Muscle of back (tissue), 11 donors: ENCODE results near the gene SMC6. TPM values are rescaled to one million over a fixed set of nuclear protein-coding genes. Genes with fewer than 3 reads are reported as not detected.

Experiments
- DNase-seq, 3 donors: peaks; one replicate each; pipeline versions ENCODE4 v3.0.0 to v3.0.0-alpha.2; 2013
- polyA plus RNA-seq, 10 donors: library from polyadenylated mRNA; unstranded; fragments of 120-200 nt; gene quantifications; one replicate each; pipeline ENCODE4 v1.2.1, GENCODE V29; 2013; ENCODE audit not compliant: insufficient read length in 10 of 10

SMC6 gene
- polyA plus RNA-seq, 10 donors = 28.1 to 60.3 (median 41.5) TPM

DNA sequence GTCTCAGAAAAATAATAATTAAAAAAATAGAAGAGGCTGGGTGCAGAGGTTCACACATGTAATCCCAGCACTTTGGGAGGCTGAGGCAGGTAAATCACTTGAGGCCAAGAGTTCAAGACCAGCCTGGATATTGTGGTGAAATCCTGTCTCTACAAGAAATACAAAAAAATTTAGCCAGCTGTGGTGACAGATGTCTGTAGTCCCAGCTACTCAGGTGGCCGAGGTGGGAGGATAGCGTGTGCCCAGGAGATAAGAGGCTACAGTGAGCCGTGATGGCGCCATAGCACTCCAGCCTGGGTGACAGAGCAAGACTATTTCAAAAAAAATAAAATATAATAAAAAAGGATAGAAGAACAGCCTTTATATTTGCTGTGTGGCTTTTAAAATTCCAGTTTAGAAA, 35.9 kb downstream of the SMC6 start:
- DNase-seq = no peak

DNA sequence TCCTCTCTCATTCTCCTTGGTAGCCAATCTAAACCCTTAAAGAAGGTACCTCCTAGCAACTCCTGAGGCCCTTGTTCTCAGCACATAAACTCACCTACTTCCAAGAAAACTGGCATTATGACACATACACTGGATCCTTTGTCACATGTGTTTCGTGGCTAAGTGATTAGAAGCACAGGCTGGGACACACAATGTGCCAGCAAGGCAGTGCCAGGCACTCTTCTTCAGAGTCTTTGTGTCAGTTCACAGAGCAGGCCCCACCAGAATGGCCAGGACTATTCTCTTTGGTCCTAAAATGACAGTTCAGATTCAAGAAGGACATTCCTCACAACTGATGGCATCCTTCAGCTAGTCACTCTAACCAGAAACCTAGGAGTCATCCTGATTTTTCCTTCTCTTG, 40.3 kb downstream of the SMC6 start:
- DNase-seq = no peak

DNA sequence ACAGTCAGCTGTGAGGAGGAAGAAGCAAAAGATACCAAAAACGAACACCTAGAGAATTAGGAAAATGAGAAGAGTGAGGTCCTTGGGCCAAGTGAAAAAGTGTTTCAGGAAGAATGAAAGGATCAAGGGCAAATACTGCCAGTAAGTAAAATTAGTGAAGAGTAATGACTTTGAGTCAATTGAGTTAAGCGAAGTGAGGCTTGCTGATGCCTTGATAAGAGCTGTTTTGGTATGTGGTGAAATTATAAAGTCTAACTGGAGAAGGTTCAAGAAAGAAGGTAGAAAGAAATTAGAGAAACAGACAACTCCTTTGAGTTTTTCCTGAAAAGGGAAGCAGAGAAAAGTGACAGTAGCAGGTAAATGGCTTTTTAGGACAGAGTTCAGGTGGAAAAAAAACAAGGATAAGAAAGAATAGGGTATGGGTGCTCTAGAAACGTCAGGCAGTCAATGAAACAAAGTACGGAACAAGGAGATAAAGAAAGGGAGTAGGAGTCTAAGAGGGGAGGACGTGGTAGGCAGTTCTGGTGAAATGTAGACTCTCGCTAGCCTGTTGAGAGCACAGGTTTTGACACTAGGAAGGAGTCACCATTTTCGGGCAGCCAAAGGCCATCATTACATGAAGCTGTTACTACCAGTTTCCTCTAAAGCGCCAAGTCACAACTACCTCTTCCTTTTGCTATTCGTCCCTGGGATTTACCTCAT, 42.9 kb downstream of the SMC6 start:
- no peak for DNase-seq

DNA sequence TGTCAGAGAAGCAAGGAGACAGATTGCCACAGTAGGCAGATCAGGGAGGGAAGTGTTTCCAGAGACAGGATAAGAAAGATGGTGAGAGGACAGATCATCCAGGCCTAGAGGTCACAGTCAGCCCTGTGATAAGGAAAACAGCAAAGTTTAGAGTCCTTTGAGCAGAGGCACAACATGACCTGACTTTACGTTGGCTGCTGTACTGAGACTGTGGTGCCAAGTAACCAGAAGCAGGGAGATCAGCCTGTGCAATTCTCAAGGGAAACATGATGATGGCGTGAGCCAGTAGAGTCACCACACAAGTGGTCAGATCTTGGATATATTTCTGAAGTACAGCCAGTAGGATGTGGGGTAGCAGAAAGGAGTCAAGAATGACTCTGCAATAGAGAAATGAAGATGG, 43.7 kb downstream of the SMC6 start:
- DNase-seq = no peak

DNA sequence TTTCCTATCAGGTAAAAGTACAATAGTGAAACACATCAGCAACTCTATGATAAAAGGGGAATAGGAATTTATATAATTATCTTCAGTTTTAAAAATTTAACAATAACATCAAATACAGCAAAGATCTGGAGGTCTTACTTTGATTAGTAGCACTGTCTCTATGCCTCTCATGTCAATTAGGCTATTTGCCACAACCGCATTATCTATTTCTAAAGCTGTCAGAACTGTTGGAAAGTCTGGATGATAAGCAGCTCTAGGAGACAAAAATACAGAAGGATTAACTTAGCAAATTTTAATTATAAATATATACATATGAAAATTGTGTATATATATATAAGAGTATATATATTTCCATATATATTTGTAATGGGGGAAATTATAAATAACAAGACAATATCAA, 45.1 kb downstream of the SMC6 start:
- DNase-seq = no peak

DNA sequence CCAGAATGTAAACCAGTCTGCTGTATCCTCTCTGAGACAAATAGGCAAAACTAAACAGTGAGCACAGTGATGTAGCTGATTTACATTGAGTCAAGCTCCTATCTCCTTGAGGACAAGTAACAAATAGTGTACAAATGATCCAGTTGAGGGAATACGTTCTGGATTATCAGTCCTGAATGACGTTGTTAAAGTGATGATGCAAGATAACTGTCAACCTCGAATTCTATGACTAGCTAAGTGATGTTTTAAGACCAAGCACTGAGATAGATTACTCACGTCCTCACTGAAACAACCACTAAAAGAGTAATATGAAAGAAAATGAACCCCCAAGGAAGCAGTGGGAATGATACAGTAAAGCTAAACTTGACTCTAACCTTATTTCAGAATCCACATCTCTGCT, 46.8 kb downstream of the SMC6 start:
- no peak for DNase-seq

DNA sequence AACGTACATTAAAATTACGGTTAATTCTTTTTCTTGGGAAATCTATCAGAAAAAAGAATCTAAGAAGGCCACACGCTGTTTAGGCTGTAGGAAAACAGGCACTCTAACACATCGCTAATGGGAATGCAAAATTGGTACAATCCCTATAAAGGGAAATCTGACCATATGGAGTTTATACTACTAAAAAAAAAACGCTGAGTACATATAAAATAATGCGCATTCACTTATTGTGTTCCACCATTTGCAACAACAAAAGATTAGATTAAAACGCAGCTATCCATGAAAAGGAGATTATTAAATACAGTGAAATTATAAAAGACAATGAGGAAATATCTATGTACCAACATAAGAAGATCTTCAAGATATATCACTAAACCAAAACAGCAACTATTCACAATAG, 62.8 kb downstream of the SMC6 start:
- no peak for DNase-seq

DNA sequence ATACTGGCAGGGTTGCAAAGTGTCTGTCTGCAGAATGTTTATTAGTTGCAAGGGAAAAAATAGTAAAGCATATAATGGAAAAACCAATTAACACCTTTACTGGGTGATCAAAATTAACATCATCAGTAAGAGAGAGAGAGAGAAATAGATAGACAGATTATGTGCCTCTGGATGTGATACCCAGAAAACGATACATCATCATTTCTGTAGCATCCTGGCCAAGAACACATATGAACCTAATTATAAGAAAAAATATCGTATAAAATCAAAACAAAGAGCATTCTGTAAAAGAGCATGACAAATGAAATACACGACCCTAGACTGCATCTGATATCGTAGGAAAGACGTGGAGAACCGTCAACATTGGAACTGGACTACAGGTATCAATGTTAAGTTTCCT, 64.6 kb downstream of the SMC6 start:
- no peak for DNase-seq

DNA sequence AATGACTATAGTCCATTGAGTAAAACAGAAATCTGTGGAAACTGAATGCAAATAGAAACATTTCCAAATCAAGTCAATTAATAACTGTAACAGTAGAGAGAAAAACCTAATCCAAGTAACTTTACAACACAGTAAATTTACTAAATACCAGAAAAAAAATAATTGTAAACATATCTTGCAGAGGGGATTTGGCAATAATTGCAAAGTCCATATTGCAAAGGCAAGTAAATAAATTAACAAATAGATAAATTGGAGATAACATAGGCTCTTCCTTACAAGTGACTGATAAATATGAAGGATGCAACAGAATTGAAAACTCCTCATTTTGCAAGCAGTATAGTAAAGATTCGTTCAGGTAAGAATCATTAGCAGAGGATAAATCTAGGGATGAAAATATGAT, 65.0 kb downstream of the SMC6 start:
- no peak for DNase-seq

DNA sequence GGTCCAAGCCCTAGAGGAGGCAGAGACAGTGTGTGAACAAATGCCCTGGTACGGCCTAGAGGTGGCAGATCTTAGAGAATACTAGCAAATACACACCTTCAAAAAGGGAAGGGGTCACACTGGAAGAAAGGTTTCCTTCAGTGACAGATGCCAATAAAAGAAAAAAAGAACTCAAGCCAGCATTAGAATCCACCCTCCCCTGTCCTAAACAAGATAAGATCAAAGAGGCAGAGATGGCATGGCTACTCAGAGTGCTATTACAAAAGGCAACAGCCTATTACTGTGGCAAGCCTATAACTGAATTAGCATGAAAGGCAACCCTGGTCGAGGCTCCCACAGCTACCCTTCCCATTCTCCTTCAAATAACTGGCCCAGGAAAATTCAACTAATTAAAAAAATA, 69.6 kb downstream of the SMC6 start:
- no peak for DNase-seq

DNA sequence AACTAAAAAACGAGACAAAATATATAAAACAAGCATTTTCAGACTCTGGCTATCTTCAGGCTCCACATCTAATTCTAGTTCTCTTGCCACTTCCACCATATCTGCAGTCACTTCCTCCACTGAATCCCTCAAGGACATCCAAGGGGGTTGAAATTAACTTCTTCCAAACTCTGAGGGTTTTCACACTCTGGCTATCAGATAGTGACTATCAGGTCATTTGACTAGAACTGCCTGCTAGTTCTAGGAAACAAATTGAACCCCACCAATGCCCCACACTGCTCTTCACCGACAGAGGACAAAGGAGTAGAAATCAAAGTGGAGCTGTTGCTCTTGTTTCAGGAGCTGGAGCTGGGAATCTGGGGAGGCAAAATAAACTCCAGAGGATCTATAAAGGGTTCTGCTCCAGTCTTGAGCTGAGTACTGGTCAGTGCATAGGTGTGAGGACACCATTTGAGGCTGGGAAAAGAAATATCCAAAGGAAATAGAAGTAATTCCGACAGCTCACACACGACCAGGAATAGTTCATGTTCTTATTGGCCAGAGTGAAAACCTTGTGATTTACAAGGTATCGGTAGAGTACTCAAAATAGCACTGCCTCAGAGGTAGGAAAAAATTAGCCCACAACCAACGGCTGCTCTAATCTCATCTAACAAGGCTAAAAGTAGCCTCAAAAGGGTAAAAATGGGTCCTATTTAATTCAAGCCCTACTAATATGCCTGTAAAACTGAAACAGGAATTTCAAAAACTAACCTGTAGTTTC, 71.3 kb downstream of the SMC6 start:
- no peak for DNase-seq

DNA sequence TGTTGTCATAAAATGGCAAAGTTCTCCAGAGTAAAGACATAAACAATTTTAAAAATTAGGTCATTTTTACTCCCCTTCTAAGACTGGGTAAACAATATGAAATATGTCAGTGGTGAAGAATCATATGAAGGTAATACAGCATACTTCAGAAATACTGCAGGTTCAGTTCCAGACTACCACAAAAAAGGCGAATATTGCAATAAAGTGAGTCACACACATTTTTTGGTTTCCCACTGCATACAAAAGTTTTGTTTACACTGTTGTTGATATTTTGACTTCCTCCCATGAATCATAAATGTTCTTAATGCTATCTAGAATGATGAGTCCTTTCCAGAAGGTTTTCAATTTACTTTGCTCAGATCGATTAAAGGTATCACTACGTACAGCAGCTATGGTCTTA, 73.5 kb downstream of the SMC6 start:
- no peak for DNase-seq

DNA sequence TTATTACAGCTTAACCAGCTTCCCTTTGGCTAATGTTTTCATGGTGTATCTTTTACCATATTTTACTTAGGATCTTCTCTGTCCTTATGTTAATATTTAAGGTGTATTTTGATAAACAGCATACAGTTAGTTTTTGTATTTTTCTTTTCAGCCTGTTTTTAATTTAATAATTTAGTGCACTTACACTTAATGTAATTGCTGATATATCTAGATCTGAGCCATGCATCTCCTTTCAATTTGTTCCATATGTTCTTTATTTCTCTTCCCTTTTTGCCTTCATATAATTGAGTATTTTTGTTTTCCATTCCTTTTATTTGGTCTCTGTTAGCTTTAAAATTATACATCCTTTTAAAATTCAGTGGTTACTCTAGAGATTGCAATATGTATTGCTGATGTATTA, 78.8 kb downstream of the SMC6 start:
- no peak for DNase-seq

DNA sequence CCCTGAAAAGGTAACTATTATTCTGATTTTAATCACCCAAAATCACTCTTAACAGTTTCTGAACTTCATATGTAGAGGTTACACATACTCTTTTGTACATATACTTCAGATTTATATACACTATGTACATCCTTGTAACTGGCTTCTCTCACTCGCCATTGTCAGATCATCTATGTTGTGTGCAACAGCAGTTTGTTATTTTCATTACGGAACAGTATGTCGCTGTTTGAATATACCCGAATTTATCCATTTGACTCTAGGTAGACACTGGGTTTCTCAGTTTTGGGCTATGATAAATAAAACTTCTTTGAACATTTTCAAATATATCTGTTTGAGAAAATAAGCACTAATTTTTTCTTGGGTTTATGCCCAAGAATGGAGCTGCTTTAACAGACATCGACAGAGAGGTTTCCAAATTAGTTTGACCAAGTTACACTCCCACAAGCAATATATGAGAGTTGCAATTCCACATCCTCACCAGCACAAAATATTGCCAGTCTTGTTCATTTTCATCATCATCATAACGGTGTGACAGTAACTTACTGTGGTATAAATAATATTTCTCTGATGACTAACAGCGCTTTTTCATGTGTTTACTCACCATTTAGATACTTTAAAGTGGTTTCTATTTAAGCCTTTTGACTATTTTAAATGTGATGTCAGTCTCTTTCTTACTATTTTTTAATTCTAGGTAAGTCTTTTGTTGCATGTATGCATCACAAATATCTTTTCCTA, 80.9 kb downstream of the SMC6 start:
- DNase-seq = peak in 1 of 3 donors; percentile 8

DNA sequence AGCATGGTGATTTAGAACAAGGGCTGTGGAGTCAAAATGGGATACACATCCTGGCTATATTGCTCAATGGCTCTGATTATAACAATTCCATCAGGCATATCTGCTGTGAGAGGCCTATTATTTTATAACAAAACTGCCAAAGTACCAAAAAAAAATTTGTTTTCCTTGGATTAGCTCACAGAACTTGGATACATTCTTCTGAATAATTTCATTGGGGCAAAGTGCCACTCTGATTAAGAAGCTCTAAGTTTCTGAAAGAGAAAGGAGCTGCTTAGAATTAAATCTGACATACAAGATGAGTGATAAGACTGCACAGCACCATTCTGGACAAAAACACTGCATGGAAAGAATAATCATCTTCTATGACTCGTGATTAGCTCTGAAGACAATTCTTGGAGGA, 85.7 kb downstream of the SMC6 start:
- no peak for DNase-seq

DNA sequence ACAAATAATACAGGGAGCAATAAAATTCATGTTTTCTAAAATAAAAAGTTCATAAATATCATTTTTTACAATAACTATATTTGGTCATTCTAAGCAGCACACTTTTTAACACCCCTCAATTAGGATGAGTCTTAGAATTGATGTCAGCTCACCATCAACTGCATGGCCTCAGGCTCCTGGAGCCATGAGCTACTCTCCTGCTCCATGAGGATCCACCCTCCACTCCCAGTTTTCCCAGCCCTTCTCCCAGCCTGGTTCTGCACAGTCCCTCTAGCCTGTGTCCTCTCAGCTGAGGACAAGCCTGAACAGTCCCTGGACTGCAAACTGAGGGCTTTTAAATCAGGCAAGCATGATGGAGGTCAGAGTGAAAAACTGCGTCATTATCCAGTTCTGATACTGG, 89.1 kb downstream of the SMC6 start:
- no peak for DNase-seq

DNA sequence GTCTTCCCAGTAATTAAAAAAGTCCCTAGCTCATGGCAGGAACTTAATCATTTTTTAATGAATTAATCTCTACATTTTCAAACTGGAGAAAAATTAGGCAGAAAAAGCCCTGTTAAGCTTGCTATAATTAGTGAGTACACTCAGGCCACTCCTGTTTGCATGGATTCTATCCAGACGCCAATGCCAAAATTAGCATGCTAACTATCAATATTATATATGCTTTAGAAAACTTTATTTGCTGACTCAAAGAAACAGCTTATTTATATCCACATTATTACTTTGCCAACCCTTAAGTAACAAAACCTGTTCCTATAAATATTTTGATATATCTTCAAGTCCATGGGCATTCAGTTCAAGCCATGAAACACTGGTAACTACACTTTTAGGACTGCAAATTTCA, 90.9 kb downstream of the SMC6 start:
- no peak for DNase-seq

DNA sequence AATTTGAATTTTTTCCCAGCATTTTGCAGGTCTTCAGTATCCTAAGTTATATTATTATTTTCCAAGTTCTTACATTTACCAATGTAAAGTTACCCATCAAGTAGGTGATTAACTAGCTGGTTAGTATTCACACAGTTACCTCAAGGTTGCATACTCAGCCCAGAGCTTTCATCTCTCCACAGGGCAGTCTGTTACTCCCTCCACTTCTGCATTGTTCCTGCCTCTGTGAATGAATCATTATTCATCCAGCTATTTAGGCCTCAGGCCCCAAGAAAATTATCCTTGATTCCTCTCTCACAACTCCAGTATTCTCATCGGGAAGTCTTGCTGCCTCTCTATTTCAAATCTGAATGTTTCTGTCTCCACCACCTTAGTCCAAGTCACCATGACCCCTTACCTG, 92.2 kb downstream of the SMC6 start:
- DNase-seq = no peak

DNA sequence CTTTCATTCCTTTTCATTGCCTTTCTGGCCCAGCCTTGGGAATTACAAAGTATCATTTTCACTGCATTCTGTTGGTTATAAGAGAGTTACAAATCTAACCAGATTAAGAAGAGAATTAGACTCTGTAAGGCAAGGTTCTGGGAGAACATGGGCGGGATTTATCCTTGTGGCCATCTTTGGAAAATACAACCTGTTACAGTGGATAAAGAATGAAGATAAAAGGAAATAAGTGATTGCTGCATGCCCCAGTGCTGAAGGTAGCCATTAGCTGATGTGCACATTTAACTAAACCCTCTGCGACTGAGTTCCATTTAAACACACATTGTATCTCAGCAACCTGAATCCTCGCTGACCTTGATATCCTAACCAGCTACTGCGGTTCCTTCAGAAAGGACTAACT, 93.4 kb downstream of the SMC6 start:
- no peak for DNase-seq

DNA sequence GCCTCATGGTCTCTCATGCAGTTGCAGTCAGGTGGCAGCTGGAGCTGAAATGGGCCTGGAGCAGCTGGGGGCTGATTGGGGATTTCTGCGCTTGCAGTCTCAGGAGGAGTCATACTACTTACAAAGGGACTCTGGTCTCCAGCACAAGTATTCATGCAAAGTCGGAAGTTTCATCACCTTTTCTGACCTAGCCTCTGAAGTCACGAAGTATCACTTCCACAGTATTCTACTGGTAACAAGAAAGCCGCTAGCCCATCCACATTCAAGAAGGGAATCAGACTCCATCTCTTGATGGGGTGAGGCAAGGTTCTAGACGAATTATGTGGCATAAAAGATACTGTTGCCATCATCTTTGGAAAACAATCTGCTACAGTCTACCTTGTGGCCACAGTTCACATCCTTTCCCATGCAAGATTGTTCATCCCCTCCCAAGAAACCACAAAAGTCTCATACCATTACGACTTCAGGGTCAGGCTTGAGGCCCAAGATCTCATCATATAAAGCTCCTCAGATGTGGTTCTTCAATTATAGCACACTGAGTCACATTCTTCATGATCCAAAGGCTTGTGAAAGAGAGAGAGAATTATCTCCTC, 95.3 kb downstream of the SMC6 start:
- peak in 1 of 3 donors; percentile 28 for DNase-seq

DNA sequence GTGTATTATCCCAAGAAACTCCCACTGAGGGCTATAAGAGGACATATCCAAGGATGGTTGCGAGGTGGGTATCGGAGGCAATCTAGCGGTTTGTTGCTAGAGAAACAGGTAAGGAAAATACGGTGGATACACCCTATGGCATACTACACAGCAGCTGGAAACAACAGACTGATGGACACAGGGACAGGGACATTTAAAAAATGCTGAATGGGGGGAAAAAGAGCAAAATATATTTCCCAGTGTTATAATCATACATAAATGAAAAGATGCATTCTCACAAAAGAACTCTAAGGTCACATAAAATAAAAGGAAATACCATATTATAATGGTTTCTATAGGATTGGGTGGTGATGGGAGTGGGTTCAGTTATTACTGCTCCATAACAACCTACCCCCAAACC, 95.9 kb downstream of the SMC6 start:
- DNase-seq = no peak

DNA sequence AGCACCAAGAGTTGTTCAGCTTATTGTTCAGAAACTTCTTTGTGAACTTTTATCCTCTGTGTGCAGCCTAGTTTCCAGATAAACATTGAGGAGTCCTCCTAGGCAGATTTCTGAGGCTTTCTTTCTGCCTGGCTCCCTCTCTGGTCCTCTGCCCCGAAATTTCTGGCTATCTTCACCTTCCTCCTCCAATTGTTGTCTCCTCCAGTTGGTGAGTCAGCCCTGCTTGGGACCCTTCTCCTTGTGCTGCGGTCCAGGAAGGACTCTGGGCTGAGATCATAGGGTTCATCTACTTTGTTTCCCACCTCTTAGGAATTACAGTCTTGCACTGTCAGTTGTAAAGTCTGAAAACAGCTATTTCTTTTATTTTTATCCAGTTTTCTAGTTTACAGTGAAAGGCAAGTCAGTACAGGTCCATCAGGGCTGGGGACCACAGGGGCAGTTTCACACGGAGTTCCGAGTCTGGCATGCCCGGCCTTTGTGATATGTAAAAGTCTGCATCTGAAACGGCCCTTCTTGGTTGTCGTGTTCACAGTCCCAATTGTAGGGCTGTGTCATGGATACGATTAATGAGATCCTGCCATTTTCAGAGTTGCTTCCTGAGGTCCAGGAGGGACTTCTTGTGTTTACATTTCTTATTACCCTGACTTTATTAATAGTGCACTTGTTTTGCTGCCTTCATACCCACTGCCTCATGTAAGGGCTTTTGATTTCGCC, 100.8 kb downstream of the SMC6 start:
- no peak for DNase-seq
